Measurements from ENCODE around the gene NIPAL3. TPM values are rescaled to one million over a fixed set of nuclear protein-coding genes. Genes with fewer than 3 reads are reported as not detected.
A peak's percentile ranks its signal among the peaks of the same experiment; 100 is the strongest.

NIPAL3 gene
- total and polyA plus RNA-seq, 8 donors = 13.8 to 41.1 (median 14.5) TPM

DNA sequence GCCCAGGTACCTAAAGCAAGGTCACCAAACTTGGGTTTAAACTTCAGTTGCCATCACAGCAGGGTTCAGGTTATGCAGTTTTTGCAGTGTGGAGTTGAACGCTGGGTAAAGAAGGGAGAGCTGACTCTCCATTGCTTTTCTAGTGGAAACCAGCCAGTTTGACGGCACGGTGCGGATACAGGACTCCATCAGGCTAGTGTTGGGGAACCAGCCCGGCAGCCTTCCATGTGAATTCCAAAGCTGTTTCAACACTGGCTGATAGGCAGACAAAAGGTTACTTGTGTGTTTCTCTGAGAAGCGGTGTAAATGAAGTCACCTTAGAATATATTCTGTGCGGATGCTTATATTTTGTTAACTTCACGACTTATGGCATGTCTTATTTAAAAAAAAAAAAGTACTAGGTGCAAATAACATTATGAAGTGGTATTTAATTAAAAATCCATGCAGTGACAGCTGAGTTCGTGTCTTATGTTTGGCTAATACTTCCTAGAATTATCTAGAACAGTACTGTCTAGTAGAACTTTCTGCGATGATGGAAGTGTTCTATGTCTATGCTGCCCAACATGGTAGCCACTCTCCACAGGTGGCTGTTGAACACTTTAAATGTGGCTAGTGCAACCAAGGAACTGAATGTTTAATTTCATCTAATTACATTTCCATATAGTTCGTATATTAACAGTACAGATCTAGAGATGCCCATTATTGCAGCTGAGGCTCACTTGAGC is 57.1 kb downstream of the NIPAL3 start:
- TF ChIP-seq, protein P1, sequence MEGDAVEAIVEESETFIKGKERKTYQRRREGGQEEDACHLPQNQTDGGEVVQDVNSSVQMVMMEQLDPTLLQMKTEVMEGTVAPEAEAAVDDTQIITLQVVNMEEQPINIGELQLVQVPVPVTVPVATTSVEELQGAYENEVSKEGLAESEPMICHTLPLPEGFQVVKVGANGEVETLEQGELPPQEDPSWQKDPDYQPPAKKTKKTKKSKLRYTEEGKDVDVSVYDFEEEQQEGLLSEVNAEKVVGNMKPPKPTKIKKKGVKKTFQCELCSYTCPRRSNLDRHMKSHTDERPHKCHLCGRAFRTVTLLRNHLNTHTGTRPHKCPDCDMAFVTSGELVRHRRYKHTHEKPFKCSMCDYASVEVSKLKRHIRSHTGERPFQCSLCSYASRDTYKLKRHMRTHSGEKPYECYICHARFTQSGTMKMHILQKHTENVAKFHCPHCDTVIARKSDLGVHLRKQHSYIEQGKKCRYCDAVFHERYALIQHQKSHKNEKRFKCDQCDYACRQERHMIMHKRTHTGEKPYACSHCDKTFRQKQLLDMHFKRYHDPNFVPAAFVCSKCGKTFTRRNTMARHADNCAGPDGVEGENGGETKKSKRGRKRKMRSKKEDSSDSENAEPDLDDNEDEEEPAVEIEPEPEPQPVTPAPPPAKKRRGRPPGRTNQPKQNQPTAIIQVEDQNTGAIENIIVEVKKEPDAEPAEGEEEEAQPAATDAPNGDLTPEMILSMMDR (IDR thresholded peaks at IDR 0.05) = no peak
- DNase-seq (peak in 2 of 4 donors; percentile 17 to 67), ATAC-seq (no peak)
- Histone ChIP-seq H3K27me3 (no peaks in the 10 kb centered on the region), H3K27ac (no peak overlapping the region), H3K4me1 (no peaks in the 10 kb centered on the region), H3K4me3 (no peak overlapping the region), H3K36me3 (peaks cover 0 to 9% of the 10 kb centered on the region in 2 donors), H3K9me3 (no peaks in the 10 kb centered on the region)
- intact Hi-C loops (cut with DNase I) = no loop called here

DNA sequence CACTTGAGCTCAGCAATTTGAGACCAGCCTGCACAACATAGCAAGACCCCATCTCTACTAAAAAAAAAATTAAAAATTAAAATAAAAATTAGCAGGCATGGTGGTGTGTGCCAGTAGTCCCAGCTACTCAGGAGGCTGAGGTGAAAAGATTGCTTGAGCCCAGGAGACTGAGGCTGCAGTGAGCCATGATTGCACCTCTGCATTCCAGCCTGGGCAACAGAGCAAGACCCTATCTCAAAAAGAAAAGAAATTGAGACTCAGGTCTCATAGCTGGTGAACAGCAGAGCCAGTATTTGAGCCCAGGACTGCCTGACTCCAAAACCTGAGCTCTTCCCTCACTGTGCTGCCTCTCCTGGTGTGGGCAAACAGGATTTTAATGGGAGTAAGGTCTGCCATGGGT is 58.6 kb downstream of the NIPAL3 start:
- Histone ChIP-seq H3K36me3 (peaks cover 0 to under 1% of the 10 kb centered on the region in 2 donors), H3K27ac (no peak overlapping the region), H3K4me3 (no peak overlapping the region), H3K4me1 (no peaks in the 10 kb centered on the region), H3K9me3 (no peaks in the 10 kb centered on the region), H3K27me3 (no peaks in the 10 kb centered on the region)
- intact Hi-C loops (cut with DNase I) = no loop called here
- DNase-seq (no peak), ATAC-seq (no peak)
- TF ChIP-seq, protein P1 (IDR thresholded peaks at IDR 0.05) = no peak

DNA sequence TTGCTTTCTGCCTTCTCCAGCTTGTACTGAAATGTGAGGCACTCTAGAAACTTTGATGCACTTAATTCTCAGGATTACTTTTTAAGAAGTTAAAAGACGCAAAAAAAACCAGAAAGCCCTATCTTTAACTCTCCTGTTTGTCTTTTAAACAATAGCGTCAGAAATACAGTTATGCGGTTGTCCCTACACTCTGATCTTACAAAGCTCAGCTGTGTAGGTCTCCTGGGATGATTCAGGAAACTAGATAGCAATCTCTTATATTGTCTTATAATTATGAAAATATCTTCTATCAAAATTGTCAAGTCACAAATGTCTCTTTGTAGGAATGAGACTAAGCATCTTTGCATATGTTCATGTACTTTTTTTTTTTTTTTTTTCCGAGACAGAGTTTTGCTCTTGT is 60.1 kb downstream of the NIPAL3 start:
- no peaks in the 10 kb centered on the region for H3K27me3 ChIP-seq
- TF ChIP-seq, protein P1 (IDR thresholded peaks at IDR 0.05) = no peak
- no peaks in the 10 kb centered on the region for H3K36me3 ChIP-seq
- DNase-seq (no peak), ATAC-seq (no peak)
- H3K4me3 ChIP-seq = no peak overlapping the region
- H3K4me1 ChIP-seq = peaks cover 0 to 2% of the 10 kb centered on the region in 2 donors
- no peak overlapping the region for H3K27ac ChIP-seq
- no peaks in the 10 kb centered on the region for H3K9me3 ChIP-seq
- intact Hi-C loops (cut with DNase I) = no loop called here

DNA sequence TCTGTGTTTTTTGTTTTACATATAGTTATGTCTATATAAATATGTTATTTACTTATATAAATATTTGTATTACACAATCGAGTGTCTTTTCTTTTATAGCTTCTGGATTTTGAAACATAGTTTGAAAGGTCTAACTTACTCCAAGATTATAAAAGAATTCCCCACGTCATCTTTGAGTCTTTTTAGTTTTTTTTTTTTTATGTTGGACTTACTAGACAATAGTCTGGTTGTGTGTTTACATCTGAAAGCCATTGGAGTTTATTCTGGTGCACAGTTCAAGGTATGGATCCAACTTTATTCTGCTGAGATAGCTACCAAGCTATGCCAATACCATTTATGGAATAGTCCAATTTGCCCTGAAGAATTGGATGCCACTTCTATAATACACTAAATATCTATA is 61.0 kb downstream of the NIPAL3 start:
- Histone ChIP-seq H3K36me3 (no peaks in the 10 kb centered on the region), H3K27me3 (no peaks in the 10 kb centered on the region), H3K4me1 (peaks cover 0 to 6% of the 10 kb centered on the region in 2 donors), H3K27ac (no peak overlapping the region), H3K9me3 (no peaks in the 10 kb centered on the region), H3K4me3 (no peak overlapping the region)
- intact Hi-C loops (cut with DNase I) = no loop called here
- DNase-seq = no peak
- no peak for ATAC-seq
- TF ChIP-seq, protein P1 (IDR thresholded peaks at IDR 0.05) = no peak

DNA sequence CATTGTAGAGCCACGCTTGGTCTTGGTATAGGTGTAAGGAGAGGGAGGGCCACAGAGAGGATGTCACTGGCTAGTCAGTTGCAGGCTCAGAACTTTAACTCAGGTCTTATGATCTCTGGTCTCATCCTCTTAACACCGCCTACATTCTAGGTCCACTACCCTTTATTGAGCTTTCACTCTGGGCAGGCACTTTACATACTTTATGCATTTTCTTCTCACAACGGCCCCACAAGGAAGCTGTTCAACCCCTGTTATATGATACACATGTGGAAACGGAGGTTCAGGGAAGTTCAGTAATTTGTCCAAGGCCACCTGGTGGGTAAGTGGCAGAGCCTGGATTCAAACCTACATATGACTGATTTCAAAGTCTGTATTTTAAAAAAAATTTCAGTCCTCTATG is 61.7 kb downstream of the NIPAL3 start:
- TF ChIP-seq, protein P1 (IDR thresholded peaks at IDR 0.05) = no peak
- Histone ChIP-seq H3K9me3 (no peaks in the 10 kb centered on the region), H3K27ac (no peak overlapping the region), H3K4me1 (peaks cover 0 to 6% of the 10 kb centered on the region in 2 donors), H3K36me3 (no peaks in the 10 kb centered on the region), H3K27me3 (no peaks in the 10 kb centered on the region), H3K4me3 (no peak overlapping the region)
- DNase-seq = no peak
- no peak for ATAC-seq
- intact Hi-C loops (cut with DNase I) = no loop called here

All from left lung (tissue), 10 donors.